GM12878 (cell line): ENCODE data around the gene GFRA1. TPM values are rescaled to one million over a fixed set of nuclear protein-coding genes. Genes with fewer than 3 reads are reported as not detected.

Experiments
- ATAC-seq: fragments of 200-7000 bp; cut with Tn5 transposase; 3 replicates; pipeline ENCODE4 v1.9.1; 2020; ENCODE audit warnings: mild to moderate bottlenecking, moderate library complexity
- BruUV-seq: library from RNA; stranded (reverse); fragments of 400-500 nt; replicated peaks from 2 replicates; lab custom pipeline; 2021; lab: Mats Ljungman, UMichigan
- CTCF ChIA-PET: fragments of 300-600 bp; sonication (Branson Sonifier 250); formaldehyde crosslinking; extraction: SDS; loops from one replicate; lab custom pipeline; 2021; ENCODE audit warnings: inconsistent platforms; lab: Yijun Ruan, JAX
- POLR2A ChIA-PET: fragments of 350-600 bp; formaldehyde crosslinking; extraction: SDS; loops from one replicate; lab custom pipeline; 2021; ENCODE audit warnings: inconsistent platforms; lab: Charles Lee
- RAD21 ChIA-PET: fragments of 300-600 bp; sonication (Branson Sonifier 250); formaldehyde crosslinking; loops from one replicate; lab custom pipeline; 2023; ENCODE audit warnings: antibody characterized with exemption; ENCODE audit not compliant: unreplicated experiment; lab: Charles Lee
- SMC1A ChIA-PET: fragments of 300-600 bp; sonication (Branson Sonifier 250); formaldehyde crosslinking; loops from one replicate; lab custom pipeline; 2023; ENCODE audit not compliant: unreplicated experiment, uncharacterized antibody; lab: Charles Lee
- DNase-seq: peaks from one replicate; pipeline ENCODE4 v3.0.0-alpha.2; 2011; ENCODE audit warnings: low read depth, low spot score
- FAIRE-seq: peaks from 3 replicates; lab custom pipeline; 2011; peaks lifted over from hg19 to GRCh38; lab: Jason Lieb, UNC
- H2AFZ ChIP-seq: 2 replicates; pipeline ENCODE4 v1.6.0; 2011; ENCODE audit warnings: low read depth, low read length, control low read depth; ENCODE audit not compliant: control insufficient read depth
- H3K27ac ChIP-seq: 2 replicates; pipeline ENCODE4 v1.5.1; 2011; ENCODE audit warnings: control low read depth; ENCODE audit not compliant: control insufficient read depth, insufficient read depth
- H3K27me3 ChIP-seq, 2 experiments: replicated peaks in 1 of 2; 2 replicates each; pipeline versions ENCODE4 v1.6.0 to v1.6.1; 2011; ENCODE audit warnings: low read length in 1 of 2; ENCODE audit not compliant: control insufficient read depth in 2 of 2, insufficient read depth in 2 of 2
- H3K36me3 ChIP-seq, 2 experiments: 2 replicates each; pipeline ENCODE4 v1.5.1; 2011; ENCODE audit warnings: low read length in 1 of 2; ENCODE audit not compliant: control insufficient read depth in 2 of 2, insufficient read depth in 2 of 2
- H3K4me1 ChIP-seq: 2 replicates; pipeline ENCODE4 v1.6.1; 2011; ENCODE audit warnings: mild to moderate bottlenecking, low read length, moderate library complexity, mixed read lengths; ENCODE audit not compliant: control insufficient read depth, insufficient read depth
- H3K4me2 ChIP-seq: 2 replicates; pipeline ENCODE4 v1.6.0; 2011; ENCODE audit warnings: control low read depth; ENCODE audit not compliant: control insufficient read depth, insufficient read depth
- H3K4me3 ChIP-seq: fragments of 200-600 bp; sonication (generic); 2 replicates; pipeline ENCODE4 v1.5.1; 2016
- H3K79me2 ChIP-seq: 2 replicates; pipeline ENCODE4 v1.6.0; 2011; ENCODE audit warnings: low read length; ENCODE audit not compliant: control insufficient read depth, insufficient read depth
- H3K9ac ChIP-seq: 2 replicates; pipeline ENCODE4 v1.8.0; 2011; ENCODE audit warnings: low read length, control low read depth, mixed read lengths; ENCODE audit not compliant: control insufficient read depth, insufficient read depth
- H3K9me3 ChIP-seq: replicated peaks from 3 replicates; pipeline ENCODE4 v1.5.1; 2011; ENCODE audit warnings: mild to moderate bottlenecking, low read length; ENCODE audit not compliant: control insufficient read depth, insufficient read depth
- H4K20me1 ChIP-seq: 2 replicates; pipeline ENCODE4 v1.6.0; 2011; ENCODE audit not compliant: control insufficient read depth, insufficient read depth
- ASH2L ChIP-seq: fragments of 300-600, 200-600 bp; sonication (generic); IDR thresholded peaks from 2 replicates; pipeline ENCODE4 v1.6.1; 2017; ENCODE audit warnings: low read depth, mild to moderate bottlenecking, borderline replicate concordance
- KLF5 ChIP-seq: fragments of 450-650 bp; IDR thresholded peaks from 2 replicates; pipeline ENCODE4 v1.6.1; 2014; ENCODE audit warnings: mild to moderate bottlenecking; ENCODE audit not compliant: partially characterized antibody
- SMAD1 ChIP-seq: fragments of 450-650 bp; IDR thresholded peaks from 2 replicates; pipeline ENCODE4 v1.6.1; 2018; ENCODE audit warnings: mild to moderate bottlenecking, low read depth; ENCODE audit not compliant: partially characterized antibody
- WGBS: methylation state at CpG from one replicate; pipeline ENCODE4 v1.1.6; 2016; ENCODE audit warnings: low lambda C conversion rate; ENCODE audit not compliant: insufficient replicate concordance, insufficient coverage; ENCODE audit errors: missing lambda C conversion rate; 5-methylcytosine and 5-hydroxymethylcytosine counted together
- in situ Hi-C: fragments of 300-500 bp; cut with MboI; formaldehyde crosslinking; loops from 9 replicates; pipeline ENCODE4 v1.14.3; 2018; ENCODE audit warnings: mixed read lengths
- intact Hi-C: fragments of 100-400 bp; cut with micrococcal nuclease; formaldehyde crosslinking; loops from one replicate; pipeline ENCODE4 v1.14.2; 2022; ENCODE audit not compliant: unreplicated experiment
- polyA plus RNA-seq, 11 experiments: library from polyadenylated mRNA; depleted of rRNA in 4 of 11; unstranded in 6 of 11; stranded (reverse) in 5 of 11; fragments of >200 nt; fragmentation: Nextera tagmentation in 4 of 11; fragmentation: Illumina TruSeq in 1 of 11; extraction: Ambion mirVana in 4 of 11; extraction: Trizol in 1 of 11; gene quantifications; 1 replicate in 1 of 11; 2 replicates in 10 of 11; pipeline versions ENCODE4 v1.2.1 to v1.2.3, GENCODE V29; 2011 to 2016; ENCODE audit warnings: inconsistent platforms in 2 of 11, missing spikeins in 2 of 11, low read depth in 1 of 11
- total RNA-seq, 4 experiments: library from RNA; depleted of rRNA in 3 of 4; stranded (reverse); fragments of >200 nt in 3 of 4; fragmentation: Illumina TruSeq in 1 of 4; extraction: Trizol in 1 of 4; gene quantifications; 2 replicates each; pipeline versions ENCODE4 v1.2.1 to v1.2.3, GENCODE V29; 2013 to 2021
- TF ChIP-seq, protein P1 (sequence below): fragments of 450-650 bp; IDR thresholded peaks from 2 replicates; pipeline ENCODE4 v1.6.1; 2017; ENCODE audit warnings: mild to moderate bottlenecking, low read depth, inconsistent platforms; ENCODE audit not compliant: poor library complexity, severe bottlenecking

GFRA1 gene
- total and polyA plus RNA-seq, 10 of the 15 experiments (the other 5 are each of a cell fraction or from before 2014, with no cell fraction given) = 0.05 to 0.19 TPM; not detected in 8

DNA sequence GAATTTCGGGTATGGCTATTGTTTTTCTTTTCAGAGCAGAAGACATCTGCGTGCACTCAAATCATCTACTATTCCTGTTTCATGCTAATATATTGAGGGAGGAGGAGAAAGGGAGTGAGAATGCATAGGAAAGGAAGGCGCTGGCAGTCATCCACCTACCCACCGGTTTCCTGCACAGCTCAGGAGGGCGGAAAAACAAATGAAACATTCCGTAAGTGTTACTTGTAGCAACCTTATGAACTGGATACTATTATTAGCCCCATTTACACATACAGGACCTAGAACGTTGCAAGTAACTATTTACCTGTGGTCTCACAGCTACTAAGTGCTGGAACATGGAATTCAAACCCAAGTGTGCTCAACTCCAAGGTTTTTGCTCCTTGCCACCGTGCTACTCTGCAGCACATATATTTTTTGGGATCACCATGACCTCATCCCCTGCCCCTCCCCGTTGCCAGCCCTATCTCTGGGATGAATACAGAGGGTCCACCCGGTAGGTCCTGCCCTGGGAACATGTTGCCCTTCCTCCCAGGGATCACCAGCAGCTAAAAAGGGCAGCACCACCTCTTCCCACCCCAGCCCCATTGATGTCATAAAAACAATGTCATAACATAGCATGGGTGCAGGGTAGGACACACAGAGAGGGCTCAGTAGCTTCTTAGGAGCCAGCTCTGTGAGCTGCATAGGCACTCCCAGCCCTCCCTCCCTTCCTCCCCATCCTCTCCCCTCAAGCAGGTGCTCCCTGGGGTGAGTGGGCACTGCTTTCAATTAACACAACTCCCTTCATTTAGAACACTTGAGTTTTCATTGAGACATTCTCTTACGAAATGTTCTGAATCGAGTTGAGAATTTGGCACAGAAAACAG, 16.9 kb downstream of the GFRA1 start:
- FAIRE-seq (no peak), DNase-seq (no peak), ATAC-seq (no peak)
- Histone ChIP-seq H3K4me1 (no peaks in the 10 kb centered on the region), H2AFZ (no peak overlapping the region), H3K36me3 (no peaks in the 10 kb centered on the region), H3K4me2 (no peak overlapping the region), H3K27me3 (peaks cover 0 to 2% of the 10 kb centered on the region in 2 experiments; a peak in 1 of 4 replicates), H4K20me1 (no peaks in the 10 kb centered on the region), H3K27ac (no peak overlapping the region), H3K9ac (no peak overlapping the region), H3K9me3 (no peaks in the 10 kb centered on the region), H3K4me3 (no peak overlapping the region), H3K79me2 (no peaks in the 10 kb centered on the region)
- in situ Hi-C loops (no loop called here), intact Hi-C loops (no loop called here)
- CTCF ChIA-PET = no interaction called here
- TF ChIP-seq KLF5 (no peak), ASH2L (no peak)
- 8% methylated on average over 12 of the region's 12 CpGs for WGBS
- POLR2A ChIA-PET = no interaction called here
- no TSS peak for BruUV-seq
- RAD21 ChIA-PET = no interaction called here
- SMC1A ChIA-PET = no interaction called here

DNA sequence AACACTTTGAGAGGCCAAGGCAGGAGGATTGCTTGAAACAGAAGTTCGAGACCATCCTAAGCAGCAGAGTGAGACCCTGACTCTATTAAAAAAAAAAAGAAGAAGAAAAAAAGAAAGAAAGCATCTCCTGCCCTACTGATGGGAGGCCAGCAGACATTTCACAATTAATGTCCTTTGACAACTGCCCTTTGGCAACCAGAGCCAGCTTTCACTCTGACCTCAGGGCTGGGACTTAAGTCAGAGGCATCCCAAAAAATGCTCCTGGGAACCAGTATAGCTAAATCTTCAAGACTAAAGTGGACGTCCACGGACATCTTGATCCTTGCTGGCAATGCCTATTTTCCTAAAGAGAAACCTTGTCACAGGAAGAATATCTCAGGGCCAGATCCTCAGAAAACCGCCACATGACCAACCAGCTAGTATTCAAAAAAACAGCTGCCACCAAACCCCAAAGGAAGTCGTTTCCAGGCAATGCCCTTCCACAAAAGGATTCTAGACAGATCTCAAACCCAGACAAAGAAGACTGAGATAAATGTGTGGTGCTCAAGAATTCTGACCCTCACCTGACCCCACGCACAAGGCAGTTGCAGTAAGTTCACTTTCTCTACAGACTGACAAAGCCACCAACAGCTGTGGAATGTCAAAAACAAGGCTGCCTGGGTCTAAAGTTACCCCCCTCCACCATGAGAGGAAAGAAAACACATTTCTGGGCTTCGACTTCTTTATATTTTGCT, 18.4 kb downstream of the GFRA1 start:
- H3K4me3 ChIP-seq = no peak overlapping the region
- WGBS = 10% methylated on average over 7 of the region's 7 CpGs
- FAIRE-seq = no peak

More for the DNA sequence above, 18.4 kb downstream of the GFRA1 start:
- ATAC-seq (no peak), DNase-seq (no peak)
- Histone ChIP-seq H3K9ac (no peak overlapping the region), H3K27ac (no peak overlapping the region), H3K79me2 (no peaks in the 10 kb centered on the region), H3K4me2 (no peak overlapping the region), H3K4me1 (no peaks in the 10 kb centered on the region), H4K20me1 (no peaks in the 10 kb centered on the region; the same call in 1 of the 2 replicates), H3K36me3 (no peaks in the 10 kb centered on the region), H2AFZ (no peak overlapping the region), H3K9me3 (no peaks in the 10 kb centered on the region), H3K27me3 (peaks cover 0 to 2% of the 10 kb centered on the region in 2 experiments; a peak in 1 of 4 replicates)
- in situ Hi-C loops = no loop called here
- ChIA-PET CTCF (no interaction called here), SMC1A (interaction anchor here (0.8 kb wide), 1 partner anchor 14 kb away, joined by 3 read pairs; no protein-coding TSS in a partner anchor), POLR2A (no interaction called here), RAD21 (no interaction called here)
- intact Hi-C loops = no loop called here
- TF ChIP-seq SMAD1 = no peak
- TF ChIP-seq, protein P1, sequence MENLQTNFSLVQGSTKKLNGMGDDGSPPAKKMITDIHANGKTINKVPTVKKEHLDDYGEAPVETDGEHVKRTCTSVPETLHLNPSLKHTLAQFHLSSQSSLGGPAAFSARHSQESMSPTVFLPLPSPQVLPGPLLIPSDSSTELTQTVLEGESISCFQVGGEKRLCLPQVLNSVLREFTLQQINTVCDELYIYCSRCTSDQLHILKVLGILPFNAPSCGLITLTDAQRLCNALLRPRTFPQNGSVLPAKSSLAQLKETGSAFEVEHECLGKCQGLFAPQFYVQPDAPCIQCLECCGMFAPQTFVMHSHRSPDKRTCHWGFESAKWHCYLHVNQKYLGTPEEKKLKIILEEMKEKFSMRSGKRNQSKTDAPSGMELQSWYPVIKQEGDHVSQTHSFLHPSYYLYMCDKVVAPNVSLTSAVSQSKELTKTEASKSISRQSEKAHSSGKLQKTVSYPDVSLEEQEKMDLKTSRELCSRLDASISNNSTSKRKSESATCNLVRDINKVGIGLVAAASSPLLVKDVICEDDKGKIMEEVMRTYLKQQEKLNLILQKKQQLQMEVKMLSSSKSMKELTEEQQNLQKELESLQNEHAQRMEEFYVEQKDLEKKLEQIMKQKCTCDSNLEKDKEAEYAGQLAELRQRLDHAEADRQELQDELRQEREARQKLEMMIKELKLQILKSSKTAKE = no peak
- no TSS peak for BruUV-seq
